Fibroblast of skin of right quadriceps (primary cell): ENCODE results near the gene MAMLD1.

Source experiments
- DNase-seq: peaks from one replicate; pipeline ENCODE4 v3.0.0-alpha.2; 2013

Gene MAMLD1

GRCh38 chrX:150408007-150408406, 44.9 kb downstream of the MAMLD1 start:
- no peak for DNase-seq

GRCh38 chrX:150408561-150408960, 45.4 kb downstream of the MAMLD1 start:
- DNase-seq, result no peak

- DNase-seq, result no peak
These were observed 46.4 kb downstream of the MAMLD1 start for GRCh38 chrX:150409486-150409885.

- DNase-seq, result no peak
These were observed 46.8 kb downstream of the MAMLD1 start for GRCh38 chrX:150409964-150410363.

GRCh38 chrX:150410513-150410912, 47.4 kb downstream of the MAMLD1 start:
- DNase-seq, result no peak

- no peak for DNase-seq
These were observed 48.5 kb downstream of the MAMLD1 start for GRCh38 chrX:150411656-150412055.

GRCh38 chrX:150414228-150414627, 51.1 kb downstream of the MAMLD1 start:
- DNase-seq, result no peak

- no peak for DNase-seq
These were observed 53.4 kb downstream of the MAMLD1 start for GRCh38 chrX:150416469-150416868.

GRCh38 chrX:150421816-150422215, 58.7 kb downstream of the MAMLD1 start:
- DNase-seq, result peak; percentile 9

- peak; percentile 72 for DNase-seq
These were observed 66.5 kb downstream of the MAMLD1 start for GRCh38 chrX:150429594-150429993.

- DNase-seq, result peak; percentile 3
These were observed 73.1 kb downstream of the MAMLD1 start for GRCh38 chrX:150436195-150436594.

GRCh38 chrX:150438165-150438564, 75.0 kb downstream of the MAMLD1 start:
- DNase-seq, result peak; percentile 39

GRCh38 chrX:150446151-150446550, 83.0 kb downstream of the MAMLD1 start:
- no peak for DNase-seq

GRCh38 chrX:150446995-150447394, 83.9 kb downstream of the MAMLD1 start:
- peak; percentile 9 for DNase-seq

GRCh38 chrX:150449313-150449712, 86.2 kb downstream of the MAMLD1 start:
- DNase-seq, result no peak

GRCh38 chrX:150450519-150451177, 87.5 kb downstream of the MAMLD1 start:
- DNase-seq, result no peak

GRCh38 chrX:150451953-150452352, 88.8 kb downstream of the MAMLD1 start:
- no peak for DNase-seq

GRCh38 chrX:150454083-150454482, 91.0 kb downstream of the MAMLD1 start:
- DNase-seq, result no peak

GRCh38 chrX:150454508-150455214, 91.5 kb downstream of the MAMLD1 start:
- no peak for DNase-seq

- DNase-seq, result no peak
These were observed 92.1 kb downstream of the MAMLD1 start for GRCh38 chrX:150455215-150455608.

GRCh38 chrX:150456466-150456865, 93.3 kb downstream of the MAMLD1 start:
- DNase-seq, result no peak

GRCh38 chrX:150456941-150457340, 93.8 kb downstream of the MAMLD1 start:
- DNase-seq, result no peak

GRCh38 chrX:150459196-150459595, 96.1 kb downstream of the MAMLD1 start:
- DNase-seq, result no peak

- DNase-seq, result no peak
These were observed 96.9 kb downstream of the MAMLD1 start for GRCh38 chrX:150460063-150460462.

- DNase-seq, result no peak
These were observed 97.7 kb downstream of the MAMLD1 start for GRCh38 chrX:150460781-150461180.
